T-helper 22 cell (primary cell): ENCODE results near the gene SPRYD7.
"Not testable (repeated sequence)": the region's sequence is repeated elsewhere in the genome, so short reads cannot be mapped to it uniquely, and the experiment has no call there.

Source experiments
- DNase-seq: peaks from one replicate; pipeline ENCODE4 v3.0.0-alpha.2; 2020; ENCODE audit warnings: low read depth

The SPRYD7 gene

GRCh38 chr13:49932868-49933267 lies 3.3 kb downstream of the SPRYD7 start:
- DNase-seq = no peak

GRCh38 chr13:49932066-49932465 lies 4.1 kb downstream of the SPRYD7 start:
- no peak for DNase-seq

GRCh38 chr13:49927755-49928154 lies 8.4 kb downstream of the SPRYD7 start:
- DNase-seq = no peak

GRCh38 chr13:49925881-49926418 lies 10.2 kb downstream of the SPRYD7 start:
- DNase-seq = no peak

GRCh38 chr13:49922301-49922700 lies 13.8 kb downstream of the SPRYD7 start:
- DNase-seq = no peak

- not testable (repeated sequence) for DNase-seq
Measured at GRCh38 chr13:49920969-49921368, 15.2 kb downstream of the SPRYD7 start.

GRCh38 chr13:49918106-49918505 lies 18.0 kb downstream of the SPRYD7 start:
- not testable (repeated sequence) for DNase-seq

GRCh38 chr13:49914947-49915346 lies 21.2 kb downstream of the SPRYD7 start:
- no peak for DNase-seq

GRCh38 chr13:49908637-49909036 lies 27.5 kb downstream of the SPRYD7 start:
- no peak for DNase-seq

GRCh38 chr13:49904729-49905456 lies 31.2 kb downstream of the SPRYD7 start:
- no peak for DNase-seq

GRCh38 chr13:49898792-49899191 lies 37.3 kb downstream of the SPRYD7 start:
- no peak for DNase-seq

- no peak for DNase-seq
Measured at GRCh38 chr13:49897713-49898112, 38.4 kb downstream of the SPRYD7 start.

- DNase-seq = no peak
Measured at GRCh38 chr13:49895826-49896225, 40.3 kb downstream of the SPRYD7 start.

GRCh38 chr13:49893591-49893990 lies 42.5 kb downstream of the SPRYD7 start:
- DNase-seq = no peak

GRCh38 chr13:49890376-49890775 lies 45.8 kb downstream of the SPRYD7 start:
- no peak for DNase-seq

GRCh38 chr13:49878682-49879081 lies 57.5 kb downstream of the SPRYD7 start:
- no peak for DNase-seq

GRCh38 chr13:49877629-49878218 lies 58.4 kb downstream of the SPRYD7 start:
- DNase-seq = no peak

GRCh38 chr13:49874430-49874829 lies 61.7 kb downstream of the SPRYD7 start:
- no peak for DNase-seq

GRCh38 chr13:49869519-49869918 lies 66.6 kb downstream of the SPRYD7 start:
- no peak for DNase-seq

GRCh38 chr13:49867834-49868233 lies 68.3 kb downstream of the SPRYD7 start:
- DNase-seq = no peak

GRCh38 chr13:49865218-49865617 lies 70.9 kb downstream of the SPRYD7 start:
- no peak for DNase-seq

GRCh38 chr13:49864509-49864908 lies 71.6 kb downstream of the SPRYD7 start:
- no peak for DNase-seq
